GM12872 (cell line): Measurements from ENCODE around the gene KREMEN1.

ENCODE experiments used
- CTCF ChIP-seq: IDR thresholded peaks from 3 replicates; pipeline ENCODE4 v1.5.1; 2011; ENCODE audit warnings: low read depth, mild to moderate bottlenecking, low read length, moderate library complexity; ENCODE audit not compliant: insufficient read depth

The KREMEN1 gene

GRCh38 chr22:29030618-29031226, 42.1 kb upstream of the KREMEN1 start:
- no peak for TF ChIP-seq CTCF

- TF ChIP-seq CTCF: no peak
These were observed 41.4 kb upstream of the KREMEN1 start for GRCh38 chr22:29031227-29032011.

- no peak for TF ChIP-seq CTCF
These were observed 40.8 kb upstream of the KREMEN1 start for GRCh38 chr22:29032014-29032475.

GRCh38 chr22:29032584-29032983, 40.3 kb upstream of the KREMEN1 start:
- TF ChIP-seq CTCF: no peak

GRCh38 chr22:29037340-29037932, 35.4 kb upstream of the KREMEN1 start:
- no peak for TF ChIP-seq CTCF

- TF ChIP-seq CTCF: no peak
These were observed 33.7 kb upstream of the KREMEN1 start for GRCh38 chr22:29039148-29039547.
